Stimulated activated CD4-positive, alpha-beta T cell treated with anti-CD3 and anti-CD28 coated beads, Interleukin-12 subunit alpha, Interleukin-12 subunit beta, amount 100 ng/mL, for 24 hours (primary cell): ENCODE data around the gene ESR1.
"Not testable (repeated sequence)": the region's sequence is repeated elsewhere in the genome, so short reads cannot be mapped to it uniquely, and the experiment has no call there.

Experiments
- DNase-seq, 2 experiments: peaks; one replicate each; pipeline ENCODE4 v3.0.0-alpha.2; 2020; ENCODE audit warnings: low read depth in 2 of 2

ESR1 gene

GRCh38 chr6:152053332-152053731 is 245.8 kb downstream of the ESR1 start:
- DNase-seq: no peak

GRCh38 chr6:152054441-152054840 is 247.0 kb downstream of the ESR1 start:
- no peak for DNase-seq

GRCh38 chr6:152055517-152055916 is 248.0 kb downstream of the ESR1 start:
- DNase-seq: no peak

- DNase-seq: no peak
These were observed 250.5 kb downstream of the ESR1 start for GRCh38 chr6:152057832-152058498.

- no peak for DNase-seq
These were observed 252.4 kb downstream of the ESR1 start for GRCh38 chr6:152059909-152060308.

- DNase-seq: no peak
These were observed 255.0 kb downstream of the ESR1 start for GRCh38 chr6:152062476-152062875.

- DNase-seq: no peak
These were observed 255.9 kb downstream of the ESR1 start for GRCh38 chr6:152063170-152063921.

- DNase-seq: no peak
These were observed 261.3 kb downstream of the ESR1 start for GRCh38 chr6:152068622-152069261.

GRCh38 chr6:152070556-152070955 is 263.1 kb downstream of the ESR1 start:
- no peak for DNase-seq

GRCh38 chr6:152071318-152071717 is 263.8 kb downstream of the ESR1 start:
- no peak for DNase-seq

GRCh38 chr6:152071843-152072242 is 264.4 kb downstream of the ESR1 start:
- no peak for DNase-seq

GRCh38 chr6:152076242-152076641 is 268.8 kb downstream of the ESR1 start:
- not testable (repeated sequence) for DNase-seq

- DNase-seq: no peak
These were observed 270.5 kb downstream of the ESR1 start for GRCh38 chr6:152078001-152078400.

GRCh38 chr6:152078804-152079203 is 271.3 kb downstream of the ESR1 start:
- no peak for DNase-seq

- no peak for DNase-seq
These were observed 278.0 kb downstream of the ESR1 start for GRCh38 chr6:152085451-152085921.

- no peak for DNase-seq
These were observed 278.9 kb downstream of the ESR1 start for GRCh38 chr6:152086223-152086873.

GRCh38 chr6:152087096-152087495 is 279.6 kb downstream of the ESR1 start:
- DNase-seq: no peak

- no peak for DNase-seq
These were observed 280.2 kb downstream of the ESR1 start for GRCh38 chr6:152087701-152088100.

- DNase-seq: no peak
These were observed 282.5 kb downstream of the ESR1 start for GRCh38 chr6:152089992-152090391.

- no peak for DNase-seq
These were observed 283.7 kb downstream of the ESR1 start for GRCh38 chr6:152091201-152091600.

GRCh38 chr6:152091851-152092341 is 284.4 kb downstream of the ESR1 start:
- DNase-seq: no peak

GRCh38 chr6:152093711-152094110 is 286.2 kb downstream of the ESR1 start:
- DNase-seq: no peak
